Heart right ventricle (tissue), 16 donors: ENCODE results near the gene SUGT1. TPM values are rescaled to one million over a fixed set of nuclear protein-coding genes. Genes with fewer than 3 reads are reported as not detected.

Experiments used
- ATAC-seq, 8 donors: fragments of 200-7000 bp; cut with Tn5 transposase; one replicate each; pipeline ENCODE4 v1.9.1; 2020; ENCODE audit warnings: mild to moderate bottlenecking in 8 of 8, moderate library complexity in 8 of 8, moderate number of reproducible peaks in 1 of 8
- DNase-seq, 2 donors: peaks; one replicate each; pipeline ENCODE4 v3.0.0-alpha.2; 2020
- H3K27ac ChIP-seq, 10 donors: fragments of 200-600 bp; sonication (generic) in 2 of 10; one replicate each; pipeline versions ENCODE4 v1.5.0 to v1.8.0; 2020 to 2022; ENCODE audit warnings: mild to moderate bottlenecking in 3 of 10
- H3K27me3 ChIP-seq, 7 donors: fragments of 200-600 bp; one replicate each; pipeline ENCODE4 v1.8.0; 2021 to 2022; ENCODE audit warnings: mild to moderate bottlenecking in 2 of 7
- H3K36me3 ChIP-seq, 9 donors: fragments of 200-600 bp; sonication (generic) in 1 of 9; one replicate each; pipeline versions ENCODE4 v1.5.0 to v1.8.0; 2020 to 2022; ENCODE audit warnings: mild to moderate bottlenecking in 2 of 9
- H3K4me1 ChIP-seq, 9 donors: fragments of 200-600 bp; sonication (generic) in 1 of 9; one replicate each; pipeline versions ENCODE4 v1.5.0 to v1.8.0; 2020 to 2022; ENCODE audit warnings: mild to moderate bottlenecking in 4 of 9
- H3K4me3 ChIP-seq, 10 donors: fragments of 200-600 bp; sonication (generic) in 2 of 10; one replicate each; pipeline versions ENCODE4 v1.5.0 to v1.8.0; 2020 to 2022; ENCODE audit warnings: mild to moderate bottlenecking in 7 of 10, moderate library complexity in 2 of 10
- H3K9me3 ChIP-seq, 11 donors: fragments of 200-600 bp in 10 of 11; sonication (generic) in 2 of 11; one replicate each; pipeline versions ENCODE4 v1.5.0 to v1.8.0; 2013 to 2022; ENCODE audit warnings: mild to moderate bottlenecking in 2 of 11, control low read depth in 1 of 11, moderate library complexity in 1 of 11
- WGBS, 2 donors: extraction: QIAGEN DNeasy Blood & Tissue Kit; methylation state at CpG; one replicate each; pipeline ENCODE4 v1.1.7; 2013; ENCODE audit warnings: inconsistent platforms in 1 of 2; 5-methylcytosine and 5-hydroxymethylcytosine counted together
- intact Hi-C, 10 donors: fragments of 100-400 bp; cut with DNase I; formaldehyde crosslinking; loops; one replicate each; pipeline versions ENCODE4 v1.11.1 to v1.14.2; 2022
- polyA plus RNA-seq, 2 donors: library from polyadenylated mRNA; stranded (reverse); fragments of 200-250 nt; gene quantifications; one replicate each; pipeline ENCODE4 v1.2.3, GENCODE V29; 2013
- total RNA-seq, 10 donors: library from RNA; stranded (reverse); fragmentation: NEBNext Ultra II Directional in 3 of 10; extraction: Animal tissue kit (Norgen Biotek cat#: 25700) in 3 of 10; gene quantifications; one replicate each; pipeline versions ENCODE4 v1.2.1 to v1.2.4, GENCODE V29; 2021 to 2023
- TF ChIP-seq, protein P1 (sequence below), 9 donors: fragments of 200-600 bp; sonication (generic) in 2 of 9; IDR thresholded peaks; one replicate each; pipeline versions ENCODE4 v1.5.0 to v1.8.0; 2021 to 2022; ENCODE audit warnings: antibody characterized with exemption in 9 of 9, mild to moderate bottlenecking in 5 of 9, moderate library complexity in 1 of 9
- donor health status: Arrhythmogenic right ventricular cardiomyopathy.
- donor health status: ischemic (EF 13 %, LVEDD 7.1; RV severe dilation, severe dysfunction).
- donor health status: healthy with polysubstance abuse.
- donor health status: DM: no; HTN: yes; CAD: no.
- donor health status: DM: no; HTN: no; CAD: no.
- donor health status: ischemic (EF 25% LVEDD 6.9; RV normal size, moderate dysfunction).
- donor health status: ischemic (EF 25% LVEDD 5.7; RV mildly dilated, moderate dysfunction).
- donor health status: healthy.
- donor health status: DM: yes; HTN: yes; CAD: no.
- donor health status: Ischemic cardiomyopathy.
- donor health status: ischemic (EF 35%, LVEDD 5.7; RV mildly dilated, moderate dysfunction).
- donor health status: nonischemic (EF 11% LVEDD 7.7; RV severe dilation, severe dysfunction).
- donor health status: DM: yes; HTN: yes; CAD: no.
- donor health status: PGD.
- donor health status: ischemic (EF 29% LVEDD 5.4; RV normal size, mild dysfunction).
- donor health status: nonischemic (EF 23%, LVEDD 6.1; RV moderate dilation, normal function).

The SUGT1 gene
- total and polyA plus RNA-seq, 12 donors = 44.3 to 61.7 (median 54.2) TPM

DNA sequence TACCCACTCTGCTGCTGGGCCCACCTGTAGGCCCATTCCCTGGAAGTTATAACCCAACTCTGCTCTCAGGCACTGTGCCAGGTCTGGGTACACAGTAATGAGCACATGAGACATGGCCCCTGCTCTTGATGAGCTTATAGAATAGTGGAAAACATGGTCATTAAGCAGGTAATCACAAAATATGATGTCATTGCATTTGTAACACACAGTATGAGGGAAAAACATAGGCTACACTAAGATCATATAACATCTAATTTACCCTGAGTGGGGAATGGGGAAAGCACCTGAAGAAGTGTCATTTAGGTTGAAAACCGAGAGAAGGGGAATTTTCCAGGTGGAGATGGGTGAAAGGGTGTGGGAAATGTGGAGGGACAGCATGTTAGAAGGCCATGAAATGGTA is 90.9 kb downstream of the SUGT1 start:
- DNase-seq = no peak
- H3K4me1 ChIP-seq = peaks cover 0 to 12% (median 8%) of the 10 kb centered on the region in 9 donors
- H3K4me3 ChIP-seq = no peak overlapping the region
- ATAC-seq = no peak
- H3K27ac ChIP-seq = no peak overlapping the region
- TF ChIP-seq, protein P1, sequence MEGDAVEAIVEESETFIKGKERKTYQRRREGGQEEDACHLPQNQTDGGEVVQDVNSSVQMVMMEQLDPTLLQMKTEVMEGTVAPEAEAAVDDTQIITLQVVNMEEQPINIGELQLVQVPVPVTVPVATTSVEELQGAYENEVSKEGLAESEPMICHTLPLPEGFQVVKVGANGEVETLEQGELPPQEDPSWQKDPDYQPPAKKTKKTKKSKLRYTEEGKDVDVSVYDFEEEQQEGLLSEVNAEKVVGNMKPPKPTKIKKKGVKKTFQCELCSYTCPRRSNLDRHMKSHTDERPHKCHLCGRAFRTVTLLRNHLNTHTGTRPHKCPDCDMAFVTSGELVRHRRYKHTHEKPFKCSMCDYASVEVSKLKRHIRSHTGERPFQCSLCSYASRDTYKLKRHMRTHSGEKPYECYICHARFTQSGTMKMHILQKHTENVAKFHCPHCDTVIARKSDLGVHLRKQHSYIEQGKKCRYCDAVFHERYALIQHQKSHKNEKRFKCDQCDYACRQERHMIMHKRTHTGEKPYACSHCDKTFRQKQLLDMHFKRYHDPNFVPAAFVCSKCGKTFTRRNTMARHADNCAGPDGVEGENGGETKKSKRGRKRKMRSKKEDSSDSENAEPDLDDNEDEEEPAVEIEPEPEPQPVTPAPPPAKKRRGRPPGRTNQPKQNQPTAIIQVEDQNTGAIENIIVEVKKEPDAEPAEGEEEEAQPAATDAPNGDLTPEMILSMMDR (IDR thresholded peaks at IDR 0.05) = no peak
- peaks cover 0 to 5% (median 0%) of the 10 kb centered on the region in 11 donors for H3K9me3 ChIP-seq
- intact Hi-C loops = no loop called here
- H3K27me3 ChIP-seq = peaks cover 7 to 58% (median 44%) of the 10 kb centered on the region in 7 donors
- WGBS, 2 donors = 68 to 74% methylated on average over 1 of the region's 1 CpG
- no peaks in the 10 kb centered on the region for H3K36me3 ChIP-seq

DNA sequence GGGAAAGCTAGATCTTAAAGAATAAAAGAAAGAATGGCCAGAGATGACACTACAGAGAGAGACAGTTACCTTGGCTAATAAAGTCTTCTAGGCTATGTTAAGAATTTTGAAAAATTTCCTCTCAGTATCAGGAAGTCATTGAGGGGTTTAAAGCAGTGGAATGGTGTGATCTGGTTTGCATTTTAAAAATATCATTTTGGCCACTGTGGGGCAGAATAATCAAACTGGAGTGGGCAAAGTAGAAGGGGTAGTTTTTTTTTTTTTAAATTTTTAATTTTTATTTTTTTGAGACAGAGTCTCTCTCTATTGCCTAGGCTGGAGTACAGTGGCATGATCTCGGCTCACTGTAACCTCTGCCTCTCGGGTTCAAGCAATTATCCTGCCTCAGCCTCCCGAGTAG is 91.4 kb downstream of the SUGT1 start:
- Histone ChIP-seq H3K36me3 (no peaks in the 10 kb centered on the region), H3K4me1 (peaks cover 0 to 8% (median 6%) of the 10 kb centered on the region in 9 donors), H3K4me3 (no peak overlapping the region), H3K9me3 (peaks cover 0 to 5% (median 0%) of the 10 kb centered on the region in 11 donors), H3K27me3 (peaks cover 5 to 54% (median 39%) of the 10 kb centered on the region in 7 donors), H3K27ac (no peak overlapping the region)
- no peak for ATAC-seq
- no peak for DNase-seq
- intact Hi-C loops = no loop called here
- TF ChIP-seq, protein P1 (IDR thresholded peaks at IDR 0.05) = peak in 1 of 9 donors; percentile 19
- WGBS, 2 donors = 91 to 95% methylated on average over 3 of the region's 3 CpGs

DNA sequence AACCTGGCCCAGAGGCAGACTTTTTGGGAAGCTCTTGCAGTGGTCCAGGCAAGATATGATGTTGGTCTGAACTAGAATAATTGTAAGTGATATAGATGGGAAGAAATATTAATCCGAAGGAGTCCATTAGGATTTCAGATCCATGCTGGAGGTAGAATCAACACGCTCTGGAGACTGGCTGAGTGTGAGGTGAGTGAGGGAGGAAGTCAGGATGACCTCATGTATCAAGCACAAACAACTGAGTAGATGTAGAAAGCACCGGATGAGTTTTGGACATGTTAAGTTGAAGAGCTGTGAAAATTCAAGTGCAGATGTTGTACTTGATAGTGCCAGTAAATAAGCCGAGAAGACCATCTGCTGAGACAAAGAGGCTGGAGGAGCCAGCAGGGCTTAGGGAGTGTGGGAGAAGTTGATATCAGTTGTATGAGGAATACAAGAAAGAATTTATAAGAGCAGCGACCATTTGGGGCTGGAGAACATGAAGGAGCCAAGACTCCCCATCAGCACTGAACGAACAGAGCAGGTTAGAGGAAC is 92.3 kb downstream of the SUGT1 start:
- Histone ChIP-seq H3K36me3 (no peaks in the 10 kb centered on the region), H3K27me3 (peaks cover 0 to 47% (median 35%) of the 10 kb centered on the region in 7 donors), H3K4me3 (no peak overlapping the region), H3K4me1 (no peaks in the 10 kb centered on the region), H3K27ac (no peak overlapping the region), H3K9me3 (peaks cover 0 to 5% (median 0%) of the 10 kb centered on the region in 11 donors)
- no peak for DNase-seq
- intact Hi-C loops = no loop called here
- WGBS, 2 donors = 49 to 62% methylated on average over 6 of the region's 6 CpGs
- ATAC-seq = no peak
- TF ChIP-seq, protein P1 (IDR thresholded peaks at IDR 0.05) = no peak

DNA sequence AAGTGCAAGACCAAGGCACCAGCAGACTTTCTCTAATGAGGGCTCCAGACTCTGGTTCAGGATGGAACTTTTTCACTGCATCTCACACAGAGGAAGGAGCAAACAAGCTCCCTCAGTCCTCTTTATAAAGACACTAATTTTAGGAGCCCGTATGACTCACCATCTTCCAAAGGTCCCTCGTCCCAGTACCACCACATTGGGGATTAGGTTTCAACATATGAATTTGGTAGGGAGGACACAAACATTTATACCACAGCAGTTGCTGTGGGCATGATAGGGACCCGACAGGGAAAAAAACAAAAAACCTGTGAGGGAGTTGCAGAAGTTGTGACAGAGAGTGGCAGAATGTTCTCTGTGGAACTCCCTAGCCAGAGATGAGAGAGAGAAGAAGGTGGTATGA is 93.5 kb downstream of the SUGT1 start:
- ATAC-seq = no peak
- WGBS, 2 donors = 62 to 71% methylated on average over 3 of the region's 3 CpGs
- Histone ChIP-seq H3K27me3 (peaks cover 0 to 44% (median 23%) of the 10 kb centered on the region in 7 donors), H3K9me3 (peaks cover 0 to 5% (median 0%) of the 10 kb centered on the region in 11 donors), H3K4me1 (no peaks in the 10 kb centered on the region), H3K27ac (no peak overlapping the region), H3K36me3 (no peaks in the 10 kb centered on the region), H3K4me3 (no peak overlapping the region)
- TF ChIP-seq, protein P1 (IDR thresholded peaks at IDR 0.05) = no peak
- intact Hi-C loops = loop anchor here in 1 of 10 donors (2.0 kb wide), 1 partner anchor 65 kb away; no protein-coding TSS in a partner anchor
- DNase-seq = no peak
